SU-DHL-6 (cell line): ENCODE measurements around the gene CNTN4.

Experiments used
- H2AFZ ChIP-seq: fragments of 200-600 bp; sonication (generic); 2 replicates; pipeline ENCODE4 v1.6.1; 2014; ENCODE audit warnings: low read depth, mild to moderate bottlenecking, moderate library complexity, mixed read lengths, antibody characterized with exemption, low read length; ENCODE audit not compliant: severe bottlenecking
- H3F3A ChIP-seq: fragments of 200-600 bp; shearing (Covaris generic); 2 replicates; pipeline ENCODE4 v1.6.0; 2016; ENCODE audit warnings: antibody characterized with exemption, mild to moderate bottlenecking; ENCODE audit not compliant: insufficient read depth
- H3K27ac ChIP-seq: fragments of 200-600 bp; sonication (generic); 2 replicates; pipeline ENCODE4 v1.5.1; 2016; ENCODE audit warnings: low read depth, mild to moderate bottlenecking, low read length, moderate library complexity, mixed read lengths
- H3K27me3 ChIP-seq: fragments of 200-600 bp; sonication (generic), shearing (Covaris generic); 2 replicates; pipeline ENCODE4 v1.6.0; 2014; ENCODE audit warnings: mild to moderate bottlenecking, low read length
- H3K36me3 ChIP-seq: fragments of 200-600 bp; sonication (generic); 2 replicates; pipeline ENCODE4 v1.6.1; 2014; ENCODE audit warnings: mild to moderate bottlenecking, low read length, mixed read lengths
- H3K4me2 ChIP-seq: fragments of 300-600, 200-600 bp; shearing (Covaris generic), sonication (generic); 2 replicates; pipeline ENCODE4 v1.6.0; 2014; ENCODE audit warnings: low read length, low read depth, mild to moderate bottlenecking; ENCODE audit not compliant: poor library complexity, severe bottlenecking
- H3K4me3 ChIP-seq: fragments of 200-600 bp; sonication (generic); 2 replicates; pipeline ENCODE4 v1.5.1; 2014; ENCODE audit warnings: antibody characterized with exemption, low read length, mild to moderate bottlenecking, mixed read lengths; ENCODE audit not compliant: insufficient read depth, poor library complexity, severe bottlenecking
- H3K79me2 ChIP-seq: fragments of 200-600 bp; sonication (generic); 2 replicates; pipeline ENCODE4 v1.6.1; 2014; ENCODE audit warnings: mild to moderate bottlenecking, low read length, moderate library complexity; ENCODE audit not compliant: insufficient read depth
- H3K9ac ChIP-seq: fragments of 200-600 bp; sonication (generic); 2 replicates; pipeline ENCODE4 v1.7.0; 2014; ENCODE audit warnings: mild to moderate bottlenecking, low read length
- H3K9me2 ChIP-seq: fragments of 200-600 bp; sonication (generic); replicated peaks from 2 replicates; pipeline ENCODE4 v1.6.1; 2014; ENCODE audit warnings: low read length; ENCODE audit not compliant: insufficient read depth
- H3K9me3 ChIP-seq: fragments of 200-600 bp; sonication (generic); 2 replicates; pipeline ENCODE4 v1.6.1; 2014; ENCODE audit warnings: low read length, mixed read lengths; ENCODE audit not compliant: insufficient read depth
- H4K20me1 ChIP-seq: fragments of 200-600 bp; sonication (generic); 2 replicates; pipeline ENCODE4 v1.6.1; 2014; ENCODE audit warnings: low read depth, mild to moderate bottlenecking, antibody characterized with exemption, low read length, moderate library complexity, mixed read lengths
- CTCF ChIP-seq: fragments of 200-600 bp; sonication (generic); IDR thresholded peaks from one replicate; pipeline ENCODE4 v1.5.1; 2017; ENCODE audit warnings: antibody characterized with exemption, mild to moderate bottlenecking, low read length, moderate library complexity; ENCODE audit not compliant: insufficient read depth, poor library complexity, severe bottlenecking
- EZH2phosphoT487 ChIP-seq: fragments of 200-600 bp; sonication (generic), shearing (Covaris generic); conservative IDR thresholded peaks from 2 replicates; pipeline ENCODE4 v1.6.1; 2018; ENCODE audit warnings: mild to moderate bottlenecking, antibody characterized with exemption, low read length, moderate library complexity, mixed read lengths

The CNTN4 gene

GRCh38 chr3:2334921-2335320, 236.3 kb downstream of the CNTN4 start:
- Histone ChIP-seq H3K27me3 (no peaks in the 10 kb centered on the region), H3K4me2 (no peak overlapping the region), H3K27ac (no peak overlapping the region), H4K20me1 (no peaks in the 10 kb centered on the region), H2AFZ (no peak overlapping the region), H3K9ac (no peak overlapping the region), H3F3A (no peaks in the 10 kb centered on the region), H3K79me2 (no peaks in the 10 kb centered on the region), H3K4me3 (no peak overlapping the region), H3K9me2 (no peaks in the 10 kb centered on the region), H3K9me3 (no peaks in the 10 kb centered on the region), H3K36me3 (no peaks in the 10 kb centered on the region)
- TF ChIP-seq EZH2phosphoT487 = no peak
- TF ChIP-seq CTCF = no peak

- H3K9ac ChIP-seq = no peak overlapping the region
- H3F3A ChIP-seq = no peaks in the 10 kb centered on the region
- H3K9me3 ChIP-seq = no peaks in the 10 kb centered on the region
- no peak for TF ChIP-seq EZH2phosphoT487
- TF ChIP-seq CTCF = no peak
- H4K20me1 ChIP-seq = no peaks in the 10 kb centered on the region
- H3K27me3 ChIP-seq = no peaks in the 10 kb centered on the region
- no peak overlapping the region for H3K4me3 ChIP-seq
- no peak overlapping the region for H3K4me2 ChIP-seq
- no peak overlapping the region for H2AFZ ChIP-seq
- H3K79me2 ChIP-seq = no peaks in the 10 kb centered on the region
- H3K9me2 ChIP-seq = no peaks in the 10 kb centered on the region
- H3K27ac ChIP-seq = no peak overlapping the region
- H3K36me3 ChIP-seq = no peaks in the 10 kb centered on the region
Observed at GRCh38 chr3:2343031-2343682, 244.5 kb downstream of the CNTN4 start.

GRCh38 chr3:2352134-2352762, 253.6 kb downstream of the CNTN4 start:
- no peaks in the 10 kb centered on the region for H3F3A ChIP-seq
- no peak overlapping the region for H3K27ac ChIP-seq
- no peak overlapping the region for H3K9ac ChIP-seq
- TF ChIP-seq EZH2phosphoT487 (no peak), CTCF (no peak)
- no peaks in the 10 kb centered on the region for H3K9me3 ChIP-seq
- no peak overlapping the region for H3K4me3 ChIP-seq
- H4K20me1 ChIP-seq = no peaks in the 10 kb centered on the region
- no peaks in the 10 kb centered on the region for H3K79me2 ChIP-seq
- H3K4me2 ChIP-seq = no peak overlapping the region
- H3K36me3 ChIP-seq = no peaks in the 10 kb centered on the region
- H3K9me2 ChIP-seq = no peaks in the 10 kb centered on the region
- no peak overlapping the region for H2AFZ ChIP-seq
- no peaks in the 10 kb centered on the region for H3K27me3 ChIP-seq
